A549 (cell line): ENCODE results near the gene KIRREL1. TPM values are rescaled to one million over a fixed set of nuclear protein-coding genes. Genes with fewer than 3 reads are reported as not detected.

Experiments
- ATAC-seq, 2 experiments: fragments of 200-7000 bp in 1 of 2; fragments of >200 bp in 1 of 2; cut with Nextera tagmentation in 1 of 2; cut with Tn5 transposase in 1 of 2; 3 replicates each; pipeline versions ENCODE4 v1.8.0 to v1.9.1; 2018 to 2020; ENCODE audit warnings: mild to moderate bottlenecking in 1 of 2, moderate library complexity in 1 of 2
- CTCF ChIA-PET: fragments of 300-600 bp; sonication (Branson Sonifier 250); formaldehyde crosslinking; extraction: SDS; loops from one replicate; lab custom pipeline; 2021; ENCODE audit warnings: antibody characterized with exemption, inconsistent platforms; lab: Yijun Ruan, JAX
- POLR2A ChIA-PET: fragments of 350-600 bp; formaldehyde crosslinking; extraction: SDS; loops from one replicate; lab custom pipeline; 2021; ENCODE audit warnings: antibody characterized with exemption, inconsistent platforms; lab: Yijun Ruan, JAX
- DNase-seq, 2 experiments: peaks; one replicate each; pipeline versions ENCODE4 v3.0.0 to v3.0.0-alpha.2; 2011 to 2016; ENCODE audit warnings: low read depth in 1 of 2, low spot score in 1 of 2
- FAIRE-seq: peaks from 2 replicates; lab custom pipeline; 2011; peaks lifted over from hg19 to GRCh38; lab: Jason Lieb, UNC
- H3K27ac ChIP-seq, 2 experiments: fragments of >200 bp; sonication (Bioruptor Twin); formaldehyde crosslinking; 3 replicates each; pipeline ENCODE4 v1.5.1; 2016 to 2017
- H3K4me1 ChIP-seq: fragments of >200 bp; sonication (Bioruptor Twin); formaldehyde crosslinking; 3 replicates; pipeline ENCODE4 v1.6.1; 2016
- H3K4me2 ChIP-seq: fragments of >200 bp; sonication (Bioruptor Twin); formaldehyde crosslinking; 3 replicates; pipeline ENCODE4 v1.6.1; 2016
- H3K4me3 ChIP-seq: fragments of >200 bp; sonication (Bioruptor Twin); formaldehyde crosslinking; 3 replicates; pipeline ENCODE4 v1.5.1; 2016
- H3K9me3 ChIP-seq: fragments of >200 bp; sonication (Bioruptor Twin); formaldehyde crosslinking; 3 replicates; pipeline ENCODE4 v1.6.1; 2016
- ATOH8 ChIP-seq: fragments of 250-450 bp; sonication (Bioruptor Pico); IDR thresholded peaks from 2 replicates; pipeline ENCODE4 v1.5.0; 2020; ENCODE audit warnings: low read depth, mild to moderate bottlenecking, moderate library complexity
- BHLHE40 ChIP-seq: IDR thresholded peaks from 2 replicates; pipeline ENCODE4 v1.6.1; 2012; ENCODE audit warnings: low read depth, low read length, inconsistent platforms
- CHD2 ChIP-seq: fragments of 150-350 bp; IDR thresholded peaks from 2 replicates; pipeline ENCODE4 v1.6.1; 2014; ENCODE audit warnings: low read length; ENCODE audit not compliant: partially characterized antibody
- E2F6 ChIP-seq: IDR thresholded peaks from 2 replicates; pipeline ENCODE4 v1.6.1; 2012; ENCODE audit warnings: low read depth, borderline replicate concordance
- ESRRA ChIP-seq: fragments of 150-350 bp; IDR thresholded peaks from 2 replicates; pipeline ENCODE4 v1.6.1; 2014; ENCODE audit warnings: mild to moderate bottlenecking, low read length, borderline replicate concordance
- HDAC2 ChIP-seq: fragments of 200-600 bp; sonication (generic); IDR thresholded peaks from 2 replicates; pipeline ENCODE4 v1.6.1; 2016
- HES2 ChIP-seq: fragments of >200 bp; sonication (Bioruptor Twin); formaldehyde crosslinking; IDR thresholded peaks from 2 replicates; pipeline ENCODE4 v1.6.1; 2016
- HEYL ChIP-seq: fragments of 250-450 bp; sonication (Bioruptor Pico); IDR thresholded peaks from 2 replicates; pipeline ENCODE4 v1.8.0; 2021; ENCODE audit warnings: mild to moderate bottlenecking, moderate library complexity
- HOXA7 ChIP-seq: fragments of 250-450 bp; sonication (Bioruptor Pico); IDR thresholded peaks from 2 replicates; pipeline ENCODE4 v1.5.0; 2020; ENCODE audit warnings: mild to moderate bottlenecking, moderate library complexity
- JUN ChIP-seq, 2 experiments: fragments of >200 bp; sonication (Bioruptor Twin); formaldehyde crosslinking; IDR thresholded peaks; 2 replicates in 1 of 2; 3 replicates in 1 of 2; pipeline ENCODE4 v1.6.1; 2016 to 2017
- KDM1A ChIP-seq: fragments of 200-600 bp; sonication (generic); IDR thresholded peaks from 2 replicates; pipeline ENCODE4 v1.6.1; 2016; ENCODE audit warnings: low read depth, mild to moderate bottlenecking
- KDM5A ChIP-seq: fragments of 200-600 bp; sonication (generic); IDR thresholded peaks from 2 replicates; pipeline ENCODE4 v1.6.1; 2016; ENCODE audit warnings: antibody characterized with exemption, mild to moderate bottlenecking
- MAFK ChIP-seq: fragments of 450-650 bp; IDR thresholded peaks from 2 replicates; pipeline ENCODE4 v1.6.1; 2014; ENCODE audit not compliant: partially characterized antibody
- MYC ChIP-seq: IDR thresholded peaks from 2 replicates; pipeline ENCODE4 v1.6.1; 2012; ENCODE audit warnings: mild to moderate bottlenecking, inconsistent platforms, low read length, improper control_type of control experiment, borderline replicate concordance
- NFE2L2 ChIP-seq: fragments of 150-350 bp; conservative IDR thresholded peaks from 2 replicates; pipeline ENCODE4 v1.6.1; 2014; ENCODE audit warnings: low read length
- NR3C1 ChIP-seq: fragments of >200 bp; sonication (Bioruptor Twin); formaldehyde crosslinking; IDR thresholded peaks from 3 replicates; pipeline ENCODE4 v1.6.1; 2017
- POLR2A ChIP-seq: IDR thresholded peaks from 2 replicates; pipeline ENCODE4 v1.6.1; 2012; ENCODE audit warnings: mild to moderate bottlenecking, low read length
- POLR2AphosphoS2 ChIP-seq: conservative IDR thresholded peaks from 2 replicates; pipeline ENCODE4 v1.6.1; 2012; ENCODE audit warnings: low read length, improper control_type of control experiment, inconsistent platforms
- RAD21 ChIP-seq, 2 experiments: fragments of >200 bp in 1 of 2; sonication (Bioruptor Twin) in 1 of 2; formaldehyde crosslinking in 1 of 2; IDR thresholded peaks in 1 of 2; conservative IDR thresholded peaks in 1 of 2; 2 replicates in 1 of 2; 3 replicates in 1 of 2; pipeline ENCODE4 v1.6.1; 2012 to 2018; ENCODE audit warnings: inconsistent platforms in 1 of 2
- RCOR1 ChIP-seq: fragments of 150-350 bp; IDR thresholded peaks from 2 replicates; pipeline ENCODE4 v1.6.1; 2014; ENCODE audit warnings: antibody characterized with exemption, low read length, low read depth
- RFX5 ChIP-seq: fragments of 450-650 bp; IDR thresholded peaks from 2 replicates; pipeline ENCODE4 v1.7.1; 2014; ENCODE audit warnings: antibody characterized with exemption, mild to moderate bottlenecking, moderate library complexity
- RNF2 ChIP-seq: fragments of 200-600 bp; sonication (generic); IDR thresholded peaks from 2 replicates; pipeline ENCODE4 v1.6.1; 2016; ENCODE audit warnings: low read depth, mild to moderate bottlenecking, antibody characterized with exemption, moderate library complexity, borderline replicate concordance
- TP53 ChIP-seq: fragments of 250-450 bp; sonication (Bioruptor Pico); IDR thresholded peaks from 2 replicates; pipeline ENCODE4 v1.5.0; 2021; ENCODE audit warnings: mild to moderate bottlenecking, moderate library complexity
- USF2 ChIP-seq: fragments of 450-650 bp; IDR thresholded peaks from 2 replicates; pipeline ENCODE4 v1.6.1; 2014; ENCODE audit warnings: antibody characterized with exemption
- ZC3H11A ChIP-seq: fragments of 450-650 bp; IDR thresholded peaks from 2 replicates; pipeline ENCODE4 v1.6.1; 2014; ENCODE audit warnings: antibody characterized with exemption, mild to moderate bottlenecking
- WGBS: methylation state at CpG from one replicate; pipeline ENCODE4 v1.1.6; 2017; ENCODE audit errors: missing lambda C conversion rate; 5-methylcytosine and 5-hydroxymethylcytosine counted together
- polyA plus RNA-seq, 4 experiments: library from polyadenylated mRNA; depleted of rRNA in 3 of 4; stranded (reverse); fragments of >200 nt; fragmentation: RNase III in 1 of 4; extraction: RNeasy Plus Mini Kit Qiagen cat#74134 plus additional on column Dnase treatment in 1 of 4; gene quantifications; 2 replicates in 3 of 4; 3 replicates in 1 of 4; pipeline ENCODE4 v1.2.3, GENCODE V29; 2011 to 2017
- TF ChIP-seq, protein P1 (sequence below): fragments of >200 bp; sonication (Bioruptor Twin); formaldehyde crosslinking; IDR thresholded peaks from 3 replicates; pipeline ENCODE4 v1.5.1; 2016
- TF ChIP-seq, protein P2 (sequence below): IDR thresholded peaks from 2 replicates; pipeline ENCODE4 v1.6.1; 2012
- TF ChIP-seq, protein P3 (sequence below): fragments of 150-350 bp; IDR thresholded peaks from 2 replicates; pipeline ENCODE4 v1.6.1; 2014; ENCODE audit warnings: low read depth, mild to moderate bottlenecking, low read length

Gene KIRREL1
- polyA plus RNA-seq, 2 of the 4 experiments (the other 2 are of a cell fraction): 18.7 to 41.3 TPM

- ChIA-PET CTCF (interaction anchor here (0.6 to 42.7 kb wide), 7 partner anchors 8 to 1736 kb away, joined by 4 to 2212 read pairs (median 11); a partner anchor contains a TSS), POLR2A (no interaction called here)
- no peak overlapping the region for H3K4me2 ChIP-seq
- H3K9me3 ChIP-seq: 0 out of 3 replicates have a peak, but pooled peaks cover 6% of the 10 kb centered on the region
- ATAC-seq (no peak), FAIRE-seq (no peak), DNase-seq (no peak)
- H3K27ac ChIP-seq: no peak overlapping the region
- TF ChIP-seq, protein P1, sequence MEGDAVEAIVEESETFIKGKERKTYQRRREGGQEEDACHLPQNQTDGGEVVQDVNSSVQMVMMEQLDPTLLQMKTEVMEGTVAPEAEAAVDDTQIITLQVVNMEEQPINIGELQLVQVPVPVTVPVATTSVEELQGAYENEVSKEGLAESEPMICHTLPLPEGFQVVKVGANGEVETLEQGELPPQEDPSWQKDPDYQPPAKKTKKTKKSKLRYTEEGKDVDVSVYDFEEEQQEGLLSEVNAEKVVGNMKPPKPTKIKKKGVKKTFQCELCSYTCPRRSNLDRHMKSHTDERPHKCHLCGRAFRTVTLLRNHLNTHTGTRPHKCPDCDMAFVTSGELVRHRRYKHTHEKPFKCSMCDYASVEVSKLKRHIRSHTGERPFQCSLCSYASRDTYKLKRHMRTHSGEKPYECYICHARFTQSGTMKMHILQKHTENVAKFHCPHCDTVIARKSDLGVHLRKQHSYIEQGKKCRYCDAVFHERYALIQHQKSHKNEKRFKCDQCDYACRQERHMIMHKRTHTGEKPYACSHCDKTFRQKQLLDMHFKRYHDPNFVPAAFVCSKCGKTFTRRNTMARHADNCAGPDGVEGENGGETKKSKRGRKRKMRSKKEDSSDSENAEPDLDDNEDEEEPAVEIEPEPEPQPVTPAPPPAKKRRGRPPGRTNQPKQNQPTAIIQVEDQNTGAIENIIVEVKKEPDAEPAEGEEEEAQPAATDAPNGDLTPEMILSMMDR: no peak
- no peak for TF ChIP-seq RCOR1
- no peak for TF ChIP-seq JUN (IDR thresholded peaks at IDR 0.05)
- no peak for TF ChIP-seq ZC3H11A
- TF ChIP-seq, protein P2, sequence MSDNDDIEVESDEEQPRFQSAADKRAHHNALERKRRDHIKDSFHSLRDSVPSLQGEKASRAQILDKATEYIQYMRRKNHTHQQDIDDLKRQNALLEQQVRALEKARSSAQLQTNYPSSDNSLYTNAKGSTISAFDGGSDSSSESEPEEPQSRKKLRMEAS: no peak
- TF ChIP-seq RAD21 (conservative IDR thresholded peaks at IDR 0.05 in 1 of 2, IDR thresholded peaks at IDR 0.05 in 1 of 2): no peak
- TF ChIP-seq E2F6: no peak
- TF ChIP-seq USF2: no peak
- no peak for TF ChIP-seq ESRRA
- no peak for TF ChIP-seq NR3C1
- TF ChIP-seq KDM1A: no peak
- TF ChIP-seq BHLHE40: no peak
- TF ChIP-seq NFE2L2: no peak
- TF ChIP-seq POLR2AphosphoS2: no peak
- TF ChIP-seq RFX5: no peak
- no peak for TF ChIP-seq HOXA7
- no peak for TF ChIP-seq HES2
- TF ChIP-seq HEYL: no peak
- no peak overlapping the region for H3K4me3 ChIP-seq
- 81% methylated on average over 2 of the region's 2 CpGs for WGBS
- no peaks in the 10 kb centered on the region for H3K4me1 ChIP-seq
These were observed 16.6 kb upstream of the KIRREL1 start for GRCh38 chr1:157976888-157977287.

GRCh38 chr1:157978586-157979403, 14.7 kb upstream of the KIRREL1 start:
- ChIA-PET CTCF (interaction anchor here (0.9 to 42.7 kb wide), 6 partner anchors 9 to 134 kb away, joined by 3 to 2212 read pairs (median 24); a partner anchor contains a TSS), POLR2A (no interaction called here)
- ATAC-seq (no peak), DNase-seq (no peak), FAIRE-seq (no peak)
- Histone ChIP-seq H3K27ac (no peak overlapping the region), H3K4me3 (no peak overlapping the region), H3K4me2 (no peak overlapping the region), H3K4me1 (no peaks in the 10 kb centered on the region), H3K9me3 (0 out of 3 replicates have a peak, but pooled peaks cover 6% of the 10 kb centered on the region)
- TF ChIP-seq, protein P3, sequence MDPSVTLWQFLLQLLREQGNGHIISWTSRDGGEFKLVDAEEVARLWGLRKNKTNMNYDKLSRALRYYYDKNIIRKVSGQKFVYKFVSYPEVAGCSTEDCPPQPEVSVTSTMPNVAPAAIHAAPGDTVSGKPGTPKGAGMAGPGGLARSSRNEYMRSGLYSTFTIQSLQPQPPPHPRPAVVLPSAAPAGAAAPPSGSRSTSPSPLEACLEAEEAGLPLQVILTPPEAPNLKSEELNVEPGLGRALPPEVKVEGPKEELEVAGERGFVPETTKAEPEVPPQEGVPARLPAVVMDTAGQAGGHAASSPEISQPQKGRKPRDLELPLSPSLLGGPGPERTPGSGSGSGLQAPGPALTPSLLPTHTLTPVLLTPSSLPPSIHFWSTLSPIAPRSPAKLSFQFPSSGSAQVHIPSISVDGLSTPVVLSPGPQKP: no peak
- TF ChIP-seq TP53 (CRISPR knock-in tag): no peak
- no peak for TF ChIP-seq KDM5A
- TF ChIP-seq JUN (IDR thresholded peaks at IDR 0.05): no peak
- no peak for TF ChIP-seq MAFK
- TF ChIP-seq RNF2: no peak
- TF ChIP-seq E2F6: no peak
- no peak for TF ChIP-seq NR3C1
- no peak for TF ChIP-seq MYC
- TF ChIP-seq POLR2A: no peak
- TF ChIP-seq CHD2: no peak
- no peak for TF ChIP-seq HDAC2
- TF ChIP-seq KDM1A: no peak
- TF ChIP-seq HOXA7: no peak
- no peak for TF ChIP-seq BHLHE40
- TF ChIP-seq ATOH8: no peak
- WGBS: 84% methylated on average over 36 of the region's 38 CpGs
